ENCODE measurements around the gene ARMCX4. TPM values are rescaled to one million over a fixed set of nuclear protein-coding genes. Genes with fewer than 3 reads are reported as not detected.
"Not testable (repeated sequence)": the region's sequence is repeated elsewhere in the genome, so short reads cannot be mapped to it uniquely, and the experiment has no call there.

The ARMCX4 gene
- total RNA-seq, 1 experiment from 2014 or later, result 6.5 TPM

GRCh38 chrX:101488796-101489195 lies 3.5 kb downstream of the ARMCX4 start:
- Histone ChIP-seq H3K36me3 (ENCODE audit: low read depth) (no peaks in the 10 kb centered on the region), H3K9me3 (ENCODE audit: insufficient read depth, low read depth) (no peaks in the 10 kb centered on the region)

GRCh38 chrX:101491943-101492342 lies 6.7 kb downstream of the ARMCX4 start:
- H2AFZ ChIP-seq, result no peak overlapping the region
- intact Hi-C loops (cut with micrococcal nuclease; ENCODE audit: unreplicated experiment), result no loop called here
- DNase-seq, result no peak
- CTCF ChIA-PET, result no interaction called here
- H3K79me2 ChIP-seq (ENCODE audit: low read depth), result no peaks in the 10 kb centered on the region
- H3K4me1 ChIP-seq (replicated peaks; ENCODE audit: insufficient read depth), result no peaks in the 10 kb centered on the region
- no peaks in the 10 kb centered on the region for H3F3A ChIP-seq (ENCODE audit: insufficient read depth, low read depth)
- H4K20me1 ChIP-seq (ENCODE audit: insufficient read depth), result no peaks in the 10 kb centered on the region
- no peak overlapping the region for H3K27ac ChIP-seq
- no peaks in the 10 kb centered on the region for H3K9me3 ChIP-seq (ENCODE audit: insufficient read depth, low read depth)
- H3K4me2 ChIP-seq, result no peak overlapping the region
- no TSS peak for BruUV-seq (replicated peaks)
- no peaks in the 10 kb centered on the region for H3K9me2 ChIP-seq (ENCODE audit: insufficient read depth)
- no peaks in the 10 kb centered on the region for H3K36me3 ChIP-seq (ENCODE audit: low read depth)
- no peak for TF ChIP-seq EZH2 (IDR thresholded peaks at IDR 0.05; ENCODE audit: low read depth)
- no peak for TF ChIP-seq CTCF (conservative IDR thresholded peaks at IDR 0.05)
- POLR2A ChIA-PET (ENCODE audit: unreplicated experiment), result no interaction called here
- H3K27me3 ChIP-seq (ENCODE audit: insufficient read depth, low read depth), result no peaks in the 10 kb centered on the region
- H3K4me3 ChIP-seq, result no peak overlapping the region

More at GRCh38 chrX:101488796-101489195, 3.5 kb downstream of the ARMCX4 start:
- no peak overlapping the region for H2AFZ ChIP-seq
- ChIA-PET POLR2A (ENCODE audit: unreplicated experiment) (no interaction called here), CTCF (no interaction called here)
- no peaks in the 10 kb centered on the region for H3K27me3 ChIP-seq (ENCODE audit: insufficient read depth, low read depth)
- H4K20me1 ChIP-seq (ENCODE audit: insufficient read depth), result no peaks in the 10 kb centered on the region
- H3K4me1 ChIP-seq (replicated peaks; ENCODE audit: insufficient read depth), result no peaks in the 10 kb centered on the region
- no peaks in the 10 kb centered on the region for H3K9me2 ChIP-seq (ENCODE audit: insufficient read depth)
- H3K79me2 ChIP-seq (ENCODE audit: low read depth), result no peaks in the 10 kb centered on the region
- no peak overlapping the region for H3K27ac ChIP-seq
- no peak overlapping the region for H3K4me3 ChIP-seq
- no peak for DNase-seq
- H3K4me2 ChIP-seq, result no peak overlapping the region
- intact Hi-C loops (cut with micrococcal nuclease; ENCODE audit: unreplicated experiment), result no loop called here
- TF ChIP-seq EZH2 (IDR thresholded peaks at IDR 0.05; ENCODE audit: low read depth), result no peak
- TF ChIP-seq CTCF (conservative IDR thresholded peaks at IDR 0.05), result no peak
- H3F3A ChIP-seq (ENCODE audit: insufficient read depth, low read depth), result no peaks in the 10 kb centered on the region
- BruUV-seq (replicated peaks), result no TSS peak

GRCh38 chrX:101493225-101493624 lies 8.0 kb downstream of the ARMCX4 start:
- Histone ChIP-seq H3K4me3 (no peak overlapping the region), H3K4me2 (no peak overlapping the region), H3K9me2 (ENCODE audit: insufficient read depth) (no peaks in the 10 kb centered on the region), H3K9me3 (ENCODE audit: insufficient read depth, low read depth) (no peaks in the 10 kb centered on the region), H3K79me2 (ENCODE audit: low read depth) (no peaks in the 10 kb centered on the region), H3K27ac (no peak overlapping the region), H3K36me3 (ENCODE audit: low read depth) (no peaks in the 10 kb centered on the region), H4K20me1 (ENCODE audit: insufficient read depth) (no peaks in the 10 kb centered on the region), H2AFZ (no peak overlapping the region), H3K4me1 (replicated peaks; ENCODE audit: insufficient read depth) (no peaks in the 10 kb centered on the region), H3F3A (ENCODE audit: insufficient read depth, low read depth) (no peaks in the 10 kb centered on the region), H3K27me3 (ENCODE audit: insufficient read depth, low read depth) (no peaks in the 10 kb centered on the region)
- POLR2A ChIA-PET (ENCODE audit: unreplicated experiment), result no interaction called here
- DNase-seq, result no peak
- TF ChIP-seq CTCF (conservative IDR thresholded peaks at IDR 0.05), result no peak
- TF ChIP-seq EZH2 (IDR thresholded peaks at IDR 0.05; ENCODE audit: low read depth), result no peak
- CTCF ChIA-PET, result no interaction called here
- intact Hi-C loops (cut with micrococcal nuclease; ENCODE audit: unreplicated experiment), result no loop called here
- BruUV-seq (replicated peaks), result no TSS peak

GRCh38 chrX:101502929-101503328 lies 17.7 kb downstream of the ARMCX4 start:
- H3K79me2 ChIP-seq (ENCODE audit: low read depth); H3K9me3 ChIP-seq (ENCODE audit: insufficient read depth, low read depth); H3K4me1 ChIP-seq (replicated peaks; ENCODE audit: insufficient read depth); H3K4me3 ChIP-seq; CTCF ChIA-PET; H3F3A ChIP-seq (ENCODE audit: insufficient read depth, low read depth); H3K9me2 ChIP-seq (ENCODE audit: insufficient read depth); H3K27ac ChIP-seq; H3K36me3 ChIP-seq (ENCODE audit: low read depth); H3K27me3 ChIP-seq (ENCODE audit: insufficient read depth, low read depth); intact Hi-C loops (cut with micrococcal nuclease; ENCODE audit: unreplicated experiment); H2AFZ ChIP-seq; POLR2A ChIA-PET (ENCODE audit: unreplicated experiment); H4K20me1 ChIP-seq (ENCODE audit: insufficient read depth); BruUV-seq (replicated peaks); H3K4me2 ChIP-seq; DNase-seq: not testable (repeated sequence)
